ENCODE data around the gene DCXR. TPM values are rescaled to one million over a fixed set of nuclear protein-coding genes. Genes with fewer than 3 reads are reported as not detected.
A peak's percentile ranks its signal among the peaks of the same experiment; 100 is the strongest.

DCXR gene
- total and polyA plus RNA-seq, 2 of the 13 experiments (the other 11 are each of a cell fraction or from before 2014, with no cell fraction given) = 287 to 311 TPM

DNA sequence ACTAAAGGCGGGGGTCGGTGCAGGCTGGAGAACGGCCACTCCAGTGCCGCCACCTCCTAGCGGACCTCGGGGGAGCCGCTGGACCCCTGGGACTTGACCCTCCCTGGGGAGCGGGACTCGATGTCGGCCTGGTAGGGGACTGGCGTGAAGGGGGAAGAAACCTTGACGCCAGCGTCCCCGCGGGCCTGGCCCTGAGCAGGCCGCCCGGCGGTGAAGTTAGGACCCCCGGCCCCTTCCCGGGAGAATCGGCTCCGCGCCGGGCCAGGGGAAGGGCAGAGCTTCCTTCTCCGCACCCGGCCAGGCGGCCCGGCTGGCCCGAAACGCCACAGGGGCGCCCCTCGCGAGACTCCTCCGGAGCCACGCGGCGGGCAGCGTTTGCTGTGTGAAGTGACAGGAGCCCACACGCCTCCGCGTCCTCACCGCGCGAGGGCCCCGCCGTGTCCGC, 27.7 kb upstream of the DCXR start (continued):
- TF ChIP-seq, protein P1, sequence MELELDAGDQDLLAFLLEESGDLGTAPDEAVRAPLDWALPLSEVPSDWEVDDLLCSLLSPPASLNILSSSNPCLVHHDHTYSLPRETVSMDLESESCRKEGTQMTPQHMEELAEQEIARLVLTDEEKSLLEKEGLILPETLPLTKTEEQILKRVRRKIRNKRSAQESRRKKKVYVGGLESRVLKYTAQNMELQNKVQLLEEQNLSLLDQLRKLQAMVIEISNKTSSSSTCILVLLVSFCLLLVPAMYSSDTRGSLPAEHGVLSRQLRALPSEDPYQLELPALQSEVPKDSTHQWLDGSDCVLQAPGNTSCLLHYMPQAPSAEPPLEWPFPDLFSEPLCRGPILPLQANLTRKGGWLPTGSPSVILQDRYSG (CRISPR knock-in tag; IDR thresholded peaks at IDR 0.05) = no peak
- TF ChIP-seq, protein P2, sequence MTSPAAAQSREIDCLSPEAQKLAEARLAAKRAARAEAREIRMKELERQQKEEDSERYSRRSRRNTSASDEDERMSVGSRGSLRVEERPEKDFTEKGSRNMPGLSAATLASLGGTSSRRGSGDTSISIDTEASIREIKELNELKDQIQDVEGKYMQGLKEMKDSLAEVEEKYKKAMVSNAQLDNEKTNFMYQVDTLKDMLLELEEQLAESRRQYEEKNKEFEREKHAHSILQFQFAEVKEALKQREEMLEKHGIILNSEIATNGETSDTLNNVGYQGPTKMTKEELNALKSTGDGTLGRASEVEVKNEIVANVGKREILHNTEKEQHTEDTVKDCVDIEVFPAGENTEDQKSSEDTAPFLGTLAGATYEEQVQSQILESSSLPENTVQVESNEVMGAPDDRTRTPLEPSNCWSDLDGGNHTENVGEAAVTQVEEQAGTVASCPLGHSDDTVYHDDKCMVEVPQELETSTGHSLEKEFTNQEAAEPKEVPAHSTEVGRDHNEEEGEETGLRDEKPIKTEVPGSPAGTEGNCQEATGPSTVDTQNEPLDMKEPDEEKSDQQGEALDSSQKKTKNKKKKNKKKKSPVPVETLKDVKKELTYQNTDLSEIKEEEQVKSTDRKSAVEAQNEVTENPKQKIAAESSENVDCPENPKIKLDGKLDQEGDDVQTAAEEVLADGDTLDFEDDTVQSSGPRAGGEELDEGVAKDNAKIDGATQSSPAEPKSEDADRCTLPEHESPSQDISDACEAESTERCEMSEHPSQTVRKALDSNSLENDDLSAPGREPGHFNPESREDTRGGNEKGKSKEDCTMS (CRISPR knock-in tag; conservative IDR thresholded peaks at IDR 0.05) = no peak
- TF ChIP-seq, protein P3, sequence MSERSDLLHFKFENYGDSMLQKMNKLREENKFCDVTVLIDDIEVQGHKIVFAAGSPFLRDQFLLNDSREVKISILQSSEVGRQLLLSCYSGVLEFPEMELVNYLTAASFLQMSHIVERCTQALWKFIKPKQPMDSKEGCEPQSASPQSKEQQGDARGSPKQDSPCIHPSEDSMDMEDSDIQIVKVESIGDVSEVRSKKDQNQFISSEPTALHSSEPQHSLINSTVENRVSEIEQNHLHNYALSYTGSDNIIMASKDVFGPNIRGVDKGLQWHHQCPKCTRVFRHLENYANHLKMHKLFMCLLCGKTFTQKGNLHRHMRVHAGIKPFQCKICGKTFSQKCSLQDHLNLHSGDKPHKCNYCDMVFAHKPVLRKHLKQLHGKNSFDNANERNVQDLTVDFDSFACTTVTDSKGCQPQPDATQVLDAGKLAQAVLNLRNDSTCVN (CRISPR knock-in tag; IDR thresholded peaks at IDR 0.05; ENCODE audit: borderline replicate concordance) = no peak
- TF ChIP-seq, protein P4, sequence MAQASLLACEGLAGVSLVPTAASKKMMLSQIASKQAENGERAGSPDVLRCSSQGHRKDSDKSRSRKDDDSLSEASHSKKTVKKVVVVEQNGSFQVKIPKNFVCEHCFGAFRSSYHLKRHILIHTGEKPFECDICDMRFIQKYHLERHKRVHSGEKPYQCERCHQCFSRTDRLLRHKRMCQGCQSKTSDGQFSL (CRISPR knock-in tag; IDR thresholded peaks at IDR 0.05) = 0 out of 2 replicates have a peak, but pooled peaks have one; percentile 14
- no peak for TF ChIP-seq TCF7 (IDR thresholded peaks at IDR 0.05; ENCODE audit: low read depth)
- TF ChIP-seq XBP1 (CRISPR knock-in tag; IDR thresholded peaks at IDR 0.05) = no peak
- no peak for TF ChIP-seq NFE2 (CRISPR knock-in tag; IDR thresholded peaks at IDR 0.05)
- TF ChIP-seq, protein P5, sequence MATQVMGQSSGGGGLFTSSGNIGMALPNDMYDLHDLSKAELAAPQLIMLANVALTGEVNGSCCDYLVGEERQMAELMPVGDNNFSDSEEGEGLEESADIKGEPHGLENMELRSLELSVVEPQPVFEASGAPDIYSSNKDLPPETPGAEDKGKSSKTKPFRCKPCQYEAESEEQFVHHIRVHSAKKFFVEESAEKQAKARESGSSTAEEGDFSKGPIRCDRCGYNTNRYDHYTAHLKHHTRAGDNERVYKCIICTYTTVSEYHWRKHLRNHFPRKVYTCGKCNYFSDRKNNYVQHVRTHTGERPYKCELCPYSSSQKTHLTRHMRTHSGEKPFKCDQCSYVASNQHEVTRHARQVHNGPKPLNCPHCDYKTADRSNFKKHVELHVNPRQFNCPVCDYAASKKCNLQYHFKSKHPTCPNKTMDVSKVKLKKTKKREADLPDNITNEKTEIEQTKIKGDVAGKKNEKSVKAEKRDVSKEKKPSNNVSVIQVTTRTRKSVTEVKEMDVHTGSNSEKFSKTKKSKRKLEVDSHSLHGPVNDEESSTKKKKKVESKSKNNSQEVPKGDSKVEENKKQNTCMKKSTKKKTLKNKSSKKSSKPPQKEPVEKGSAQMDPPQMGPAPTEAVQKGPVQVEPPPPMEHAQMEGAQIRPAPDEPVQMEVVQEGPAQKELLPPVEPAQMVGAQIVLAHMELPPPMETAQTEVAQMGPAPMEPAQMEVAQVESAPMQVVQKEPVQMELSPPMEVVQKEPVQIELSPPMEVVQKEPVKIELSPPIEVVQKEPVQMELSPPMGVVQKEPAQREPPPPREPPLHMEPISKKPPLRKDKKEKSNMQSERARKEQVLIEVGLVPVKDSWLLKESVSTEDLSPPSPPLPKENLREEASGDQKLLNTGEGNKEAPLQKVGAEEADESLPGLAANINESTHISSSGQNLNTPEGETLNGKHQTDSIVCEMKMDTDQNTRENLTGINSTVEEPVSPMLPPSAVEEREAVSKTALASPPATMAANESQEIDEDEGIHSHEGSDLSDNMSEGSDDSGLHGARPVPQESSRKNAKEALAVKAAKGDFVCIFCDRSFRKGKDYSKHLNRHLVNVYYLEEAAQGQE (IDR thresholded peaks at IDR 0.05; ENCODE audit: borderline replicate concordance in 1 of 2, low read depth in 1 of 2, low read length in 2 of 2) = no peak
- TF ChIP-seq NCOA5 (CRISPR knock-in tag; IDR thresholded peaks at IDR 0.05) = no peak
- no peak for TF ChIP-seq ZNF329 (CRISPR knock-in tag; IDR thresholded peaks at IDR 0.05; ENCODE audit: low read depth)
- TF ChIP-seq CEBPG (CRISPR knock-in tag; IDR thresholded peaks at IDR 0.05) = no peak
- TF ChIP-seq, protein P6, sequence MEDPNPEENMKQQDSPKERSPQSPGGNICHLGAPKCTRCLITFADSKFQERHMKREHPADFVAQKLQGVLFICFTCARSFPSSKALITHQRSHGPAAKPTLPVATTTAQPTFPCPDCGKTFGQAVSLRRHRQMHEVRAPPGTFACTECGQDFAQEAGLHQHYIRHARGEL (CRISPR knock-in tag; IDR thresholded peaks at IDR 0.05) = no peak
- 0 out of 2 replicates have a peak, but pooled peaks have one; percentile 3 for TF ChIP-seq EED (CRISPR knock-in tag; IDR thresholded peaks at IDR 0.05)
- TF ChIP-seq HOXA9 (CRISPR knock-in tag; IDR thresholded peaks at IDR 0.05; ENCODE audit: borderline replicate concordance) = no peak
- no peak for TF ChIP-seq ATRX (CRISPR knock-in tag; IDR thresholded peaks at IDR 0.05; ENCODE audit: borderline replicate concordance)
- peak; percentile 88 for TF ChIP-seq KDM5A (IDR thresholded peaks at IDR 0.05; ENCODE audit: borderline replicate concordance, low read length)
- peak; percentile 10 for TF ChIP-seq MEIS2 (CRISPR knock-in tag; IDR thresholded peaks at IDR 0.05)
- no peak for TF ChIP-seq PRPF4 (IDR thresholded peaks at IDR 0.05; ENCODE audit: low read depth, low read length, poor library complexity, severe bottlenecking)
- no peak for TF ChIP-seq ZNF333 (CRISPR knock-in tag; IDR thresholded peaks at IDR 0.05; ENCODE audit: borderline replicate concordance)
- 0 out of 2 replicates have a peak, but pooled peaks have one; percentile 9 for TF ChIP-seq CCDC6 (CRISPR knock-in tag; IDR thresholded peaks at IDR 0.05)
- TF ChIP-seq GATAD2A (CRISPR knock-in tag; IDR thresholded peaks at IDR 0.05) = no peak
